ENCODE results near the gene MRAP2. TPM values are rescaled to one million over a fixed set of nuclear protein-coding genes. Genes with fewer than 3 reads are reported as not detected.

MRAP2 gene
- total RNA-seq = not detected in 2 replicates

- Histone ChIP-seq H3K36me3 (ENCODE audit: control insufficient read depth, insufficient read depth, low read length) (no peaks in the 10 kb centered on the region), H3K4me3 (ENCODE audit: low read depth, low read length) (peak within 1 kb of the TSS; percentile 55), H3K27me3 (ENCODE audit: control insufficient read depth, insufficient read depth, low read length) (peaks cover 8% of the 10 kb centered on the region)
- DNase-seq (ENCODE audit: low read depth) = no peak
- TF ChIP-seq CTCF (IDR thresholded peaks at IDR 0.05; ENCODE audit: insufficient read depth, low read length, poor library complexity, severe bottlenecking) = no peak
Measured at GRCh38 chr6:84033523-84034451, at the start of gene MRAP2. MRAP2 (plus strand) TSS chr6:84033772; CDS start chr6:84055319, 21,547 bp downstream.

GRCh38 chr6:83984411-83984810, 49.2 kb upstream of the MRAP2 start:
- no peak overlapping the region for H3K4me3 ChIP-seq (ENCODE audit: low read depth, low read length)
- DNase-seq (ENCODE audit: low read depth) = no peak
- no peaks in the 10 kb centered on the region for H3K27me3 ChIP-seq (ENCODE audit: control insufficient read depth, insufficient read depth, low read length)
- no peaks in the 10 kb centered on the region for H3K36me3 ChIP-seq (ENCODE audit: control insufficient read depth, insufficient read depth, low read length)
- no peak for TF ChIP-seq CTCF (IDR thresholded peaks at IDR 0.05; ENCODE audit: insufficient read depth, low read length, poor library complexity, severe bottlenecking)

- H3K4me3 ChIP-seq (ENCODE audit: low read depth, low read length) = no peak overlapping the region
- TF ChIP-seq CTCF (IDR thresholded peaks at IDR 0.05; ENCODE audit: insufficient read depth, low read length, poor library complexity, severe bottlenecking) = no peak
- no peak for DNase-seq (ENCODE audit: low read depth)
- H3K36me3 ChIP-seq (ENCODE audit: control insufficient read depth, insufficient read depth, low read length) = no peaks in the 10 kb centered on the region
- H3K27me3 ChIP-seq (ENCODE audit: control insufficient read depth, insufficient read depth, low read length) = no peaks in the 10 kb centered on the region
Measured at GRCh38 chr6:83985308-83985713, 48.3 kb upstream of the MRAP2 start.

- no peak for DNase-seq (ENCODE audit: low read depth)
- no peaks in the 10 kb centered on the region for H3K36me3 ChIP-seq (ENCODE audit: control insufficient read depth, insufficient read depth, low read length)
- no peak for TF ChIP-seq CTCF (IDR thresholded peaks at IDR 0.05; ENCODE audit: insufficient read depth, low read length, poor library complexity, severe bottlenecking)
- H3K27me3 ChIP-seq (ENCODE audit: control insufficient read depth, insufficient read depth, low read length) = no peaks in the 10 kb centered on the region
- no peak overlapping the region for H3K4me3 ChIP-seq (ENCODE audit: low read depth, low read length)
Measured at GRCh38 chr6:83985715-83986114, 47.9 kb upstream of the MRAP2 start.

GRCh38 chr6:83998021-83998584, 35.5 kb upstream of the MRAP2 start:
- Histone ChIP-seq H3K4me3 (ENCODE audit: low read depth, low read length) (no peak overlapping the region), H3K36me3 (ENCODE audit: control insufficient read depth, insufficient read depth, low read length) (no peaks in the 10 kb centered on the region), H3K27me3 (ENCODE audit: control insufficient read depth, insufficient read depth, low read length) (no peaks in the 10 kb centered on the region)
- TF ChIP-seq CTCF (IDR thresholded peaks at IDR 0.05; ENCODE audit: insufficient read depth, low read length, poor library complexity, severe bottlenecking) = no peak
- no peak for DNase-seq (ENCODE audit: low read depth)
